IMR-90 (cell line): ENCODE measurements around the gene IGSF8. TPM values are rescaled to one million over a fixed set of nuclear protein-coding genes. Genes with fewer than 3 reads are reported as not detected.

ENCODE experiments used
- ATAC-seq: fragments of 200-7000 bp; cut with Tn5 transposase; 2 replicates; pipeline ENCODE4 v1.9.1; 2020; ENCODE audit warnings: low read depth, mild to moderate bottlenecking, moderate library complexity
- BruUV-seq: library from RNA; stranded (reverse); fragments of 400-500 nt; replicated peaks from 2 replicates; lab custom pipeline; 2021; lab: Mats Ljungman, UMichigan
- CTCF ChIA-PET: fragments of 300-600 bp; formaldehyde crosslinking; extraction: SDS; loops from one replicate; lab custom pipeline; 2021; ENCODE audit warnings: antibody characterized with exemption; lab: Yijun Ruan, JAX
- POLR2A ChIA-PET: fragments of 300-600 bp; sonication (Branson Sonifier 250); formaldehyde crosslinking; loops from one replicate; lab custom pipeline; 2022; ENCODE audit warnings: antibody characterized with exemption; ENCODE audit not compliant: unreplicated experiment; lab: Charles Lee
- DNase-seq: peaks from one replicate; pipeline ENCODE4 v3.0.0; 2013
- H2AFZ ChIP-seq: replicated peaks from 2 replicates; pipeline ENCODE3; 2013; ENCODE audit warnings: low read length, mild to moderate bottlenecking; ENCODE audit not compliant: poor library complexity
- H2AK5ac ChIP-seq: 2 replicates; pipeline ENCODE4 v1.6.1; 2013; ENCODE audit warnings: low read depth, low read length, inconsistent platforms
- H2AK9ac ChIP-seq: replicated peaks from 2 replicates; pipeline ENCODE3; 2013; ENCODE audit warnings: mild to moderate bottlenecking, low read depth, low read length, moderate library complexity; ENCODE audit not compliant: poor library complexity
- H2BK120ac ChIP-seq: 2 replicates; pipeline ENCODE4 v1.6.1; 2013; ENCODE audit warnings: low read depth, low read length, inconsistent platforms
- H2BK15ac ChIP-seq: 3 replicates; pipeline ENCODE4 v1.6.1; 2013; ENCODE audit warnings: low read depth, low read length, inconsistent platforms
- H2BK20ac ChIP-seq: 2 replicates; pipeline ENCODE4 v1.6.1; 2013; ENCODE audit warnings: low read depth, mild to moderate bottlenecking, inconsistent platforms, low read length, moderate library complexity
- H2BK5ac ChIP-seq: 2 replicates; pipeline ENCODE4 v1.6.1; 2013; ENCODE audit warnings: mild to moderate bottlenecking, low read depth, low read length, inconsistent platforms; ENCODE audit not compliant: poor library complexity, severe bottlenecking
- H3K14ac ChIP-seq: replicated peaks from 2 replicates; pipeline ENCODE4 v1.6.1; 2013; ENCODE audit warnings: low read depth, low read length, inconsistent platforms
- H3K18ac ChIP-seq: 2 replicates; pipeline ENCODE4 v1.6.1; 2013; ENCODE audit warnings: low read depth, low read length, control low read depth
- H3K23ac ChIP-seq: 2 replicates; pipeline ENCODE4 v1.6.1; 2013; ENCODE audit warnings: low read depth, low read length, inconsistent platforms
- H3K27ac ChIP-seq: 2 replicates; pipeline ENCODE4 v1.5.1; 2013; ENCODE audit warnings: mild to moderate bottlenecking, control low read depth, low read length; ENCODE audit not compliant: insufficient read depth
- H3K27me3 ChIP-seq: 2 replicates; pipeline ENCODE4 v1.6.1; 2013; ENCODE audit warnings: low read length; ENCODE audit not compliant: control insufficient read depth, insufficient read depth
- H3K36me3 ChIP-seq: 2 replicates; pipeline ENCODE4 v1.6.1; 2013; ENCODE audit warnings: low read length, mixed read lengths; ENCODE audit not compliant: control insufficient read depth, insufficient read depth
- H3K4ac ChIP-seq: 2 replicates; pipeline ENCODE4 v1.6.1; 2013; ENCODE audit warnings: low read depth, low read length, inconsistent platforms
- H3K4me1 ChIP-seq: 2 replicates; pipeline ENCODE4 v1.6.1; 2013; ENCODE audit warnings: low read length, mixed read lengths; ENCODE audit not compliant: control insufficient read depth, insufficient read depth
- H3K4me2 ChIP-seq: 2 replicates; pipeline ENCODE4 v1.6.1; 2013; ENCODE audit warnings: low read depth, mild to moderate bottlenecking, control low read depth, low read length, moderate library complexity
- H3K4me3 ChIP-seq: 2 replicates; pipeline ENCODE4 v1.5.1; 2013; ENCODE audit warnings: low read depth, mild to moderate bottlenecking, control low read depth, low read length, moderate library complexity; ENCODE audit not compliant: insufficient read depth
- H3K56ac ChIP-seq: 2 replicates; pipeline ENCODE4 v1.6.1; 2013; ENCODE audit warnings: low read length, inconsistent platforms; ENCODE audit not compliant: insufficient read depth; ENCODE audit errors: extremely low read depth
- H3K79me1 ChIP-seq, 2 experiments: 2 replicates each; pipeline ENCODE4 v1.6.1; 2013; ENCODE audit warnings: low read length in 2 of 2, inconsistent platforms in 1 of 2, low read depth in 1 of 2
- H3K9ac ChIP-seq: 2 replicates; pipeline ENCODE4 v1.6.1; 2013; ENCODE audit warnings: low read depth, low read length, control low read depth
- H3K9me1 ChIP-seq: 2 replicates; pipeline ENCODE4 v1.6.1; 2013; ENCODE audit warnings: low read length, inconsistent platforms; ENCODE audit not compliant: insufficient read depth
- H3K9me3 ChIP-seq: 2 replicates; pipeline ENCODE4 v1.6.1; 2013; ENCODE audit warnings: low read length; ENCODE audit not compliant: control insufficient read depth, insufficient read depth
- H4K20me1 ChIP-seq: 2 replicates; pipeline ENCODE4 v1.6.1; 2013; ENCODE audit warnings: low read length, inconsistent platforms; ENCODE audit not compliant: insufficient read depth
- H4K5ac ChIP-seq: 2 replicates; pipeline ENCODE4 v1.6.1; 2013; ENCODE audit warnings: mild to moderate bottlenecking, low read depth, low read length, control low read depth
- H4K8ac ChIP-seq, 2 experiments: 2 replicates each; pipeline ENCODE4 v1.6.1; 2013; ENCODE audit warnings: low read depth in 2 of 2, low read length in 2 of 2, control low read depth in 1 of 2, inconsistent platforms in 1 of 2
- H4K91ac ChIP-seq: 2 replicates; pipeline ENCODE4 v1.6.1; 2013; ENCODE audit warnings: low read depth, low read length, inconsistent platforms; ENCODE audit not compliant: insufficient read depth
- CEBPB ChIP-seq: IDR thresholded peaks from 2 replicates; pipeline ENCODE4 v1.6.1; 2012; ENCODE audit warnings: low read depth, low read length, improper control_type of control experiment
- NFE2L2 ChIP-seq: fragments of 150-350 bp; IDR thresholded peaks from 2 replicates; pipeline ENCODE4 v1.6.1; 2016; ENCODE audit warnings: low read depth, mild to moderate bottlenecking, low read length
- RAD21 ChIP-seq: IDR thresholded peaks from 2 replicates; pipeline ENCODE4 v1.6.1; 2012; ENCODE audit warnings: low read length, improper control_type of control experiment
- SMC3 ChIP-seq: fragments of 150-350 bp; IDR thresholded peaks from 2 replicates; pipeline ENCODE4 v1.6.1; 2016; ENCODE audit warnings: low read depth, mild to moderate bottlenecking, antibody characterized with exemption, low read length, moderate library complexity
- WGBS, 2 experiments: methylation state at CpG; one replicate each; pipeline versions ENCODE4 v1.1.5 to v1.1.7; 2013; ENCODE audit warnings: missing lambda C conversion rate in 2 of 2; ENCODE audit not compliant: insufficient read length in 1 of 2; ENCODE audit errors: extremely low coverage in 2 of 2; 5-methylcytosine and 5-hydroxymethylcytosine counted together
- dilution Hi-C: fragments of 300-500 bp; cut with HindIII; formaldehyde crosslinking; loops from one replicate; pipeline ENCODE4 v1.14.3; 2018; ENCODE audit warnings: low sequenced_read_pairs; ENCODE audit not compliant: unreplicated experiment
- in situ Hi-C: fragments of 300-500 bp; cut with MboI; formaldehyde crosslinking; loops from 3 replicates; pipeline ENCODE4 v1.14.3; 2019; ENCODE audit warnings: low sequenced_read_pairs, inconsistent platforms, mixed read lengths
- intact Hi-C: fragments of 100-400 bp; cut with micrococcal nuclease; formaldehyde crosslinking; loops from 2 replicates; pipeline ENCODE4 v1.10.0; 2022
- polyA plus RNA-seq, 3 experiments: library from polyadenylated mRNA; depleted of rRNA; stranded (reverse); fragments of >200 nt; gene quantifications; 2 replicates each; pipeline ENCODE4 v1.2.3, GENCODE V29; 2012; ENCODE audit warnings: low replicate concordance in 1 of 3
- total RNA-seq: library from RNA; depleted of rRNA; stranded (reverse); fragments of >200 nt; gene quantifications from 2 replicates; pipeline ENCODE4 v1.2.3, GENCODE V29; 2012
- TF ChIP-seq, protein P1 (sequence below): fragments of 150-350 bp; IDR thresholded peaks from 2 replicates; pipeline ENCODE4 v1.6.1; 2017; ENCODE audit warnings: mild to moderate bottlenecking, antibody characterized with exemption, low read length, low read depth

Gene IGSF8
- total and polyA plus RNA-seq, 2 of the 4 experiments (the other 2 are of a cell fraction), result 8.8 to 25.2 TPM

DNA sequence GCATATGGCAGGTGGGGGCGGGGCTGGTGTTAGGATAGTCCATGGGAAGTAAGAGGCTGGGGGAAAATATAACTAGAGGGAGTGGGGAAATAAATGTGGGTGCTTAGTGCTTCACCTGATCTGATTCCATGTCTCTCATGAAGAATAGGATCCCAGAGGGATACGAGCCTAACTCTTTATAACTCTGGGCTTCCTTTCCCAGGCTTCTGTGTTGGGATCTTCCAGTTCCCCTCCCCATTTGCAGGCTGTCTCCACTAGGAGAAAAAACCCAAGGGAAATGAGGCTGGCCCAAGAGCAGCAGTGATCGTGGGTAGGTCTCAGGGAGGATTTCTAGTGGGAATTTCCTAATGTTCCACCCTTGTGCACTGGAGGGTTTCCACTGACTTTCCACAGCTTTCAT is 15.5 kb downstream of the IGSF8 start:
- no peak overlapping the region for H4K8ac ChIP-seq
- no peaks in the 10 kb centered on the region; the same call in none of the 2 replicates for H3K9me3 ChIP-seq
- no peak overlapping the region for H2AK5ac ChIP-seq
- BruUV-seq, result no TSS peak
- no peak overlapping the region for H3K18ac ChIP-seq
- H3K36me3 ChIP-seq, result no peaks in the 10 kb centered on the region
- H3K9ac ChIP-seq, result no peak overlapping the region
- TF ChIP-seq, protein P1, sequence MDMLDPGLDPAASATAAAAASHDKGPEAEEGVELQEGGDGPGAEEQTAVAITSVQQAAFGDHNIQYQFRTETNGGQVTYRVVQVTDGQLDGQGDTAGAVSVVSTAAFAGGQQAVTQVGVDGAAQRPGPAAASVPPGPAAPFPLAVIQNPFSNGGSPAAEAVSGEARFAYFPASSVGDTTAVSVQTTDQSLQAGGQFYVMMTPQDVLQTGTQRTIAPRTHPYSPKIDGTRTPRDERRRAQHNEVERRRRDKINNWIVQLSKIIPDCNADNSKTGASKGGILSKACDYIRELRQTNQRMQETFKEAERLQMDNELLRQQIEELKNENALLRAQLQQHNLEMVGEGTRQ, result no peak
- no peak for TF ChIP-seq CEBPB
- no peak for TF ChIP-seq NFE2L2
- TF ChIP-seq RAD21, result no peak
- no peak for TF ChIP-seq SMC3
- ChIA-PET CTCF (interaction anchor here (1.7 kb wide), 1 partner anchor 36 kb away, joined by 6 read pairs; no protein-coding TSS in a partner anchor), POLR2A (no interaction called here)
- H2BK120ac ChIP-seq, result no peak overlapping the region
- dilution Hi-C loops (no loop called here), intact Hi-C loops (no loop called here), in situ Hi-C loops (no loop called here)
- no peak overlapping the region for H4K5ac ChIP-seq
- H3K14ac ChIP-seq, result no peak overlapping the region
- ATAC-seq (no peak), DNase-seq (no peak)
- H2AK9ac ChIP-seq, result no peak overlapping the region
- H3K27ac ChIP-seq, result no peak overlapping the region
- no peaks in the 10 kb centered on the region for H3K79me1 ChIP-seq
- H3K4me1 ChIP-seq, result peaks cover 3% of the 10 kb centered on the region; the same call in 1 of the 2 replicates
- H2BK15ac ChIP-seq, result no peak overlapping the region
- H2BK5ac ChIP-seq, result no peak overlapping the region
- no peak overlapping the region for H2AFZ ChIP-seq
- no peak overlapping the region for H4K91ac ChIP-seq
- H3K4ac ChIP-seq, result no peak overlapping the region
- WGBS, 2 experiments, result no CpG with 5 or more reads among the region's 3 CpGs
- H3K56ac ChIP-seq, result no peak overlapping the region
- no peak overlapping the region for H3K4me3 ChIP-seq
- H3K27me3 ChIP-seq, result peaks cover 60% of the 10 kb centered on the region
- no peak overlapping the region for H3K23ac ChIP-seq
- no peak overlapping the region for H3K4me2 ChIP-seq
- no peaks in the 10 kb centered on the region for H4K20me1 ChIP-seq
- H2BK20ac ChIP-seq, result no peak overlapping the region
- H3K9me1 ChIP-seq, result no peaks in the 10 kb centered on the region
